Measurements from ENCODE around the gene PHACTR1. TPM values are rescaled to one million over a fixed set of nuclear protein-coding genes. Genes with fewer than 3 reads are reported as not detected.

The PHACTR1 gene
- total and polyA plus RNA-seq, 9 of the 15 experiments (the other 6 are each of a cell fraction or from before 2014, with no cell fraction given): 11.5 to 32.6 (median 22.0) TPM

DNA sequence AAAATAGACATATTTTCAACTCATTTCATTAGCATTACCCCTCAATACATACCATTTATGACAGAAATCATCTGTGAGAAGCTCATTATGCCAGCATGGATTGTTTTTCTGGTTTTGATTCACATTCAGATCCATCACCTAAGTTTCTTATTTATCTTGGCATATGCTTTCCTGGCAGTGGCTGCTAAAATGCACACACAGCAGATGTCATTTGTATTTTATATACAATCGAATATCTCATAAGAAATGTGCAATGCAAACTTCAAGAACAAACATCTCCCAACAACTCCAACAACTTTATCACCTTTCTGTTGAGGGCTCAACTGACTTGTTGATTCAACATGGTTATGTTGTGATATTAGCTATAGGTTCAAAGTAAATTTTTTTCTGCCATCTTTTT is 208.3 kb downstream of the PHACTR1 start (continued):
- TF ChIP-seq, protein P1, sequence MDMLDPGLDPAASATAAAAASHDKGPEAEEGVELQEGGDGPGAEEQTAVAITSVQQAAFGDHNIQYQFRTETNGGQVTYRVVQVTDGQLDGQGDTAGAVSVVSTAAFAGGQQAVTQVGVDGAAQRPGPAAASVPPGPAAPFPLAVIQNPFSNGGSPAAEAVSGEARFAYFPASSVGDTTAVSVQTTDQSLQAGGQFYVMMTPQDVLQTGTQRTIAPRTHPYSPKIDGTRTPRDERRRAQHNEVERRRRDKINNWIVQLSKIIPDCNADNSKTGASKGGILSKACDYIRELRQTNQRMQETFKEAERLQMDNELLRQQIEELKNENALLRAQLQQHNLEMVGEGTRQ (CRISPR knock-in tag; IDR thresholded peaks at IDR 0.05): no peak
- TF ChIP-seq, protein P2, sequence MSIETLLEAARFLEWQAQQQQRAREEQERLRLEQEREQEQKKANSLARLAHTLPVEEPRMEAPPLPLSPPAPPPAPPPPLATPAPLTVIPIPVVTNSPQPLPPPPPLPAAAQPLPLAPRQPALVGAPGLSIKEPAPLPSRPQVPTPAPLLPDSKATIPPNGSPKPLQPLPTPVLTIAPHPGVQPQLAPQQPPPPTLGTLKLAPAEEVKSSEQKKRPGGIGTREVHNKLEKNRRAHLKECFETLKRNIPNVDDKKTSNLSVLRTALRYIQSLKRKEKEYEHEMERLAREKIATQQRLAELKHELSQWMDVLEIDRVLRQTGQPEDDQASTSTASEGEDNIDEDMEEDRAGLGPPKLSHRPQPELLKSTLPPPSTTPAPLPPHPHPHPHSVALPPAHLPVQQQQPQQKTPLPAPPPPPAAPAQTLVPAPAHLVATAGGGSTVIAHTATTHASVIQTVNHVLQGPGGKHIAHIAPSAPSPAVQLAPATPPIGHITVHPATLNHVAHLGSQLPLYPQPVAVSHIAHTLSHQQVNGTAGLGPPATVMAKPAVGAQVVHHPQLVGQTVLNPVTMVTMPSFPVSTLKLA (conservative IDR thresholded peaks at IDR 0.05): no peak
- TF ChIP-seq, protein P3, sequence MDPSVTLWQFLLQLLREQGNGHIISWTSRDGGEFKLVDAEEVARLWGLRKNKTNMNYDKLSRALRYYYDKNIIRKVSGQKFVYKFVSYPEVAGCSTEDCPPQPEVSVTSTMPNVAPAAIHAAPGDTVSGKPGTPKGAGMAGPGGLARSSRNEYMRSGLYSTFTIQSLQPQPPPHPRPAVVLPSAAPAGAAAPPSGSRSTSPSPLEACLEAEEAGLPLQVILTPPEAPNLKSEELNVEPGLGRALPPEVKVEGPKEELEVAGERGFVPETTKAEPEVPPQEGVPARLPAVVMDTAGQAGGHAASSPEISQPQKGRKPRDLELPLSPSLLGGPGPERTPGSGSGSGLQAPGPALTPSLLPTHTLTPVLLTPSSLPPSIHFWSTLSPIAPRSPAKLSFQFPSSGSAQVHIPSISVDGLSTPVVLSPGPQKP (CRISPR knock-in tag; IDR thresholded peaks at IDR 0.05): no peak
- TF ChIP-seq ETS2 (tag; IDR thresholded peaks at IDR 0.05; ENCODE audit: borderline replicate concordance, poor library complexity, severe bottlenecking) (no peak), MCM7 (IDR thresholded peaks at IDR 0.05) (no peak)

DNA sequence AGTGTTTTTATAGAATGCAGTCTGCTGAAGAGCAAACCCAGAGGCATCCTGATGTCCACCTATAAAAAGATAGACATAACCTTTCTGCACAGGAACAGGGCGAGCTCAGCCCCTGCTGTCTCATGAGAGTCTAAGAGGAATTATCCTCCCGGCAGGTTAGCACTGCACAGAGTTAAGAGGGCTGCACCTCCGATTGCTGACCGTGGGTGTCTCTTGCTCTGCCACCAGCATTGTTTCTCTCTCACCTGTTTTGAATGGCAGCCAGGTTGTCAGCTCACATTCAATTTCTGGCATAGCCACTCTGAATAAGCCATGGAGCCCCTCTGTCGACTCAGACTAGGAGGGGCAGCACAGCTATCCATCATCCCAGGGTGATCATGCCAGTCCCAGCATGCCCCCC is 211.2 kb downstream of the PHACTR1 start:
- Histone ChIP-seq H4K20me1 (replicated peaks; ENCODE audit: control insufficient read depth, insufficient read depth, low read length) (no peaks in the 10 kb centered on the region), H3K9me3 (replicated peaks; ENCODE audit: control insufficient read depth, insufficient read depth, low read depth, low read length) (no peaks in the 10 kb centered on the region), H3K9ac (ENCODE audit: insufficient read depth in 1 of 2, low read depth in 2 of 2, low read length in 2 of 2) (no peak overlapping the region), H3K9me1 (ENCODE audit: control insufficient read depth, insufficient read depth, low read length) (no peaks in the 10 kb centered on the region), H3K27me3 (ENCODE audit: control insufficient read depth in 2 of 2, insufficient read depth in 2 of 2, low read length in 2 of 2) (peaks cover 6 to 13% of the 10 kb centered on the region in 2 experiments; a peak in 4 of 5 replicates), H3K4me1 (replicated peaks in 1 of 2; ENCODE audit: control insufficient read depth in 2 of 2, insufficient read depth in 2 of 2, low read length in 2 of 2) (no peaks in the 10 kb centered on the region), H3K79me2 (ENCODE audit: control insufficient read depth, insufficient read depth, low read length) (no peaks in the 10 kb centered on the region), H3K4me3 (no peak overlapping the region), H3K36me3 (ENCODE audit: control insufficient read depth, insufficient read depth, low read length) (no peaks in the 10 kb centered on the region), H3K27ac (ENCODE audit: extremely low read depth, low read depth, low read length) (no peak overlapping the region), H3K4me2 (ENCODE audit: insufficient read depth, low read length) (no peak overlapping the region), H2AFZ (ENCODE audit: low read depth, low read length) (no peak overlapping the region)
- DNase-seq (ENCODE audit: extremely low read depth in 1 of 4, low spot score in 3 of 4) (no peak), ATAC-seq (no peak), FAIRE-seq (no peak)
- BruUV-seq (replicated peaks): no TSS peak
- ChIA-PET CTCF (ENCODE audit: low intra/inter-chr PET ratio) (no interaction called here), POLR2A (no interaction called here)
- intact Hi-C loops (cut with micrococcal nuclease) (no loop called here), in situ Hi-C loops (cut with MboI) (no loop called here)
- WGBS (ENCODE audit: insufficient coverage, low coverage, missing lambda C conversion rate): 0% methylated on average over 5 of the region's 5 CpGs
- TF ChIP-seq ZNF311 (CRISPR knock-in tag; IDR thresholded peaks at IDR 0.05) (no peak), KDM1A (IDR thresholded peaks at IDR 0.05) (no peak), LCOR (CRISPR knock-in tag; IDR thresholded peaks at IDR 0.05) (no peak)
- TF ChIP-seq, protein P4, sequence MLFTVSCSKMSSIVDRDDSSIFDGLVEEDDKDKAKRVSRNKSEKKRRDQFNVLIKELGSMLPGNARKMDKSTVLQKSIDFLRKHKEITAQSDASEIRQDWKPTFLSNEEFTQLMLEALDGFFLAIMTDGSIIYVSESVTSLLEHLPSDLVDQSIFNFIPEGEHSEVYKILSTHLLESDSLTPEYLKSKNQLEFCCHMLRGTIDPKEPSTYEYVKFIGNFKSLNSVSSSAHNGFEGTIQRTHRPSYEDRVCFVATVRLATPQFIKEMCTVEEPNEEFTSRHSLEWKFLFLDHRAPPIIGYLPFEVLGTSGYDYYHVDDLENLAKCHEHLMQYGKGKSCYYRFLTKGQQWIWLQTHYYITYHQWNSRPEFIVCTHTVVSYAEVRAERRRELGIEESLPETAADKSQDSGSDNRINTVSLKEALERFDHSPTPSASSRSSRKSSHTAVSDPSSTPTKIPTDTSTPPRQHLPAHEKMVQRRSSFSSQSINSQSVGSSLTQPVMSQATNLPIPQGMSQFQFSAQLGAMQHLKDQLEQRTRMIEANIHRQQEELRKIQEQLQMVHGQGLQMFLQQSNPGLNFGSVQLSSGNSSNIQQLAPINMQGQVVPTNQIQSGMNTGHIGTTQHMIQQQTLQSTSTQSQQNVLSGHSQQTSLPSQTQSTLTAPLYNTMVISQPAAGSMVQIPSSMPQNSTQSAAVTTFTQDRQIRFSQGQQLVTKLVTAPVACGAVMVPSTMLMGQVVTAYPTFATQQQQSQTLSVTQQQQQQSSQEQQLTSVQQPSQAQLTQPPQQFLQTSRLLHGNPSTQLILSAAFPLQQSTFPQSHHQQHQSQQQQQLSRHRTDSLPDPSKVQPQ (CRISPR knock-in tag; IDR thresholded peaks at IDR 0.05; ENCODE audit: borderline replicate concordance): no peak
- TF ChIP-seq, protein P5, sequence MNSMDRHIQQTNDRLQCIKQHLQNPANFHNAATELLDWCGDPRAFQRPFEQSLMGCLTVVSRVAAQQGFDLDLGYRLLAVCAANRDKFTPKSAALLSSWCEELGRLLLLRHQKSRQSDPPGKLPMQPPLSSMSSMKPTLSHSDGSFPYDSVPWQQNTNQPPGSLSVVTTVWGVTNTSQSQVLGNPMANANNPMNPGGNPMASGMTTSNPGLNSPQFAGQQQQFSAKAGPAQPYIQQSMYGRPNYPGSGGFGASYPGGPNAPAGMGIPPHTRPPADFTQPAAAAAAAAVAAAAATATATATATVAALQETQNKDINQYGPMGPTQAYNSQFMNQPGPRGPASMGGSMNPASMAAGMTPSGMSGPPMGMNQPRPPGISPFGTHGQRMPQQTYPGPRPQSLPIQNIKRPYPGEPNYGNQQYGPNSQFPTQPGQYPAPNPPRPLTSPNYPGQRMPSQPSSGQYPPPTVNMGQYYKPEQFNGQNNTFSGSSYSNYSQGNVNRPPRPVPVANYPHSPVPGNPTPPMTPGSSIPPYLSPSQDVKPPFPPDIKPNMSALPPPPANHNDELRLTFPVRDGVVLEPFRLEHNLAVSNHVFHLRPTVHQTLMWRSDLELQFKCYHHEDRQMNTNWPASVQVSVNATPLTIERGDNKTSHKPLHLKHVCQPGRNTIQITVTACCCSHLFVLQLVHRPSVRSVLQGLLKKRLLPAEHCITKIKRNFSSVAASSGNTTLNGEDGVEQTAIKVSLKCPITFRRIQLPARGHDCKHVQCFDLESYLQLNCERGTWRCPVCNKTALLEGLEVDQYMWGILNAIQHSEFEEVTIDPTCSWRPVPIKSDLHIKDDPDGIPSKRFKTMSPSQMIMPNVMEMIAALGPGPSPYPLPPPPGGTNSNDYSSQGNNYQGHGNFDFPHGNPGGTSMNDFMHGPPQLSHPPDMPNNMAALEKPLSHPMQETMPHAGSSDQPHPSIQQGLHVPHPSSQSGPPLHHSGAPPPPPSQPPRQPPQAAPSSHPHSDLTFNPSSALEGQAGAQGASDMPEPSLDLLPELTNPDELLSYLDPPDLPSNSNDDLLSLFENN (IDR thresholded peaks at IDR 0.05; ENCODE audit: low read depth in 2 of 2, low read length in 2 of 2): no peak
